ENCODE results near the gene CNST. TPM values are rescaled to one million over a fixed set of nuclear protein-coding genes. Genes with fewer than 3 reads are reported as not detected.
A peak's percentile ranks its signal among the peaks of the same experiment; 100 is the strongest.

CNST gene
- total and polyA plus RNA-seq, 9 of the 15 experiments (the other 6 are each of a cell fraction or from before 2014, with no cell fraction given), result 17.0 to 55.3 (median 30.8) TPM

GRCh38 chr1:246582301-246583055 is 16.2 kb downstream of the CNST start (continued):
- no peak for TF ChIP-seq THAP12 (CRISPR knock-in tag; IDR thresholded peaks at IDR 0.05)
- TF ChIP-seq THAP7 (CRISPR knock-in tag; IDR thresholded peaks at IDR 0.05), result no peak
- no peak for TF ChIP-seq POLR2H (tag; IDR thresholded peaks at IDR 0.05; ENCODE audit: low read depth)
- TF ChIP-seq XRCC5 (IDR thresholded peaks at IDR 0.05; ENCODE audit: low read depth, low read length), result no peak
- no peak for TF ChIP-seq ZZZ3 (IDR thresholded peaks at IDR 0.05)
- no peak for TF ChIP-seq ZNF830 (CRISPR knock-in tag; IDR thresholded peaks at IDR 0.05)
- no peak for TF ChIP-seq ILK (tag; IDR thresholded peaks at IDR 0.05; ENCODE audit: borderline replicate concordance, low read depth)
- no peak for TF ChIP-seq NEUROD1 (IDR thresholded peaks at IDR 0.05; ENCODE audit: borderline replicate concordance, low read depth, low read length, partially characterized antibody)
- TF ChIP-seq ZNF324 (CRISPR knock-in tag; IDR thresholded peaks at IDR 0.05), result no peak
- TF ChIP-seq ZFP30 (CRISPR knock-in tag; IDR thresholded peaks at IDR 0.05; ENCODE audit: borderline replicate concordance), result no peak
- no peak for TF ChIP-seq SRSF1 (IDR thresholded peaks at IDR 0.05; ENCODE audit: low read depth, low read length)
- TF ChIP-seq POLR3A (IDR thresholded peaks at IDR 0.05; ENCODE audit: borderline replicate concordance, extremely low read depth, insufficient read depth, insufficient read length), result no peak
- no peak for TF ChIP-seq ZNF134 (CRISPR knock-in tag; conservative IDR thresholded peaks at IDR 0.05)
- TF ChIP-seq NCOA6 (IDR thresholded peaks at IDR 0.05), result no peak
- no peak for TF ChIP-seq CLOCK (CRISPR knock-in tag; IDR thresholded peaks at IDR 0.05; ENCODE audit: borderline replicate concordance)
- no peak for TF ChIP-seq ERF (CRISPR knock-in tag; IDR thresholded peaks at IDR 0.05)
- no peak for TF ChIP-seq ZNF282 (CRISPR knock-in tag; IDR thresholded peaks at IDR 0.05)
- TF ChIP-seq EHMT2 (IDR thresholded peaks at IDR 0.05), result no peak
- no peak for TF ChIP-seq PHF8 (IDR thresholded peaks at IDR 0.05; ENCODE audit: borderline replicate concordance, low read length)
- TF ChIP-seq ETV5 (CRISPR knock-in tag; IDR thresholded peaks at IDR 0.05; ENCODE audit: low read depth), result peak; percentile 60
- TF ChIP-seq TCF7L2 (IDR thresholded peaks at IDR 0.05; ENCODE audit: low read depth, low read length), result no peak
- TF ChIP-seq SMAD4 (CRISPR knock-in tag; conservative IDR thresholded peaks at IDR 0.05), result peak; percentile 13
- TF ChIP-seq CXXC5 (CRISPR knock-in tag; IDR thresholded peaks at IDR 0.05), result peak; percentile 55; the same call in 1 of the 2 replicates

All from K562 (cell line).